Measurements from ENCODE around the gene HSD17B1. TPM values are rescaled to one million over a fixed set of nuclear protein-coding genes. Genes with fewer than 3 reads are reported as not detected.
A peak's percentile ranks its signal among the peaks of the same experiment; 100 is the strongest.

HSD17B1 gene
- total and polyA plus RNA-seq, 2 of the 13 experiments (the other 11 are each of a cell fraction or from before 2014, with no cell fraction given), result 0.54 to 0.93 TPM

GRCh38 chr17:42566883-42567573, 14.3 kb downstream of the HSD17B1 start, which contains the start of gene MLX (continued):
- TF ChIP-seq ZNF281 (CRISPR knock-in tag; IDR thresholded peaks at IDR 0.05; ENCODE audit: borderline replicate concordance) (peak; percentile 17; the same call in 1 of the 2 replicates), REPIN1 (CRISPR knock-in tag; IDR thresholded peaks at IDR 0.05; ENCODE audit: borderline replicate concordance, low read depth) (peak; percentile 93), KLF6 (CRISPR knock-in tag; IDR thresholded peaks at IDR 0.05) (peak; percentile 85; the same call in 1 of the 2 replicates), ZFAT (CRISPR knock-in tag; conservative IDR thresholded peaks at IDR 0.05) (0 out of 2 replicates have a peak, but pooled peaks have one; percentile 0), MEIS2 (CRISPR knock-in tag; IDR thresholded peaks at IDR 0.05) (peak; percentile 48; the same call in 1 of the 2 replicates), RBFOX2 (IDR thresholded peaks at IDR 0.05; ENCODE audit: low read depth, low read length) (peak; percentile 99), RNF219 (CRISPR knock-in tag; IDR thresholded peaks at IDR 0.05) (0 out of 2 replicates have a peak, but pooled peaks have one; percentile 39), THRA (CRISPR knock-in tag; IDR thresholded peaks at IDR 0.05; ENCODE audit: borderline replicate concordance) (peak; percentile 39; the same call in 1 of the 2 replicates), KMT2A (CRISPR knock-in tag; IDR thresholded peaks at IDR 0.05) (peak; percentile 77), KDM2A (CRISPR knock-in tag; IDR thresholded peaks at IDR 0.05; ENCODE audit: borderline replicate concordance, low read depth) (peak; percentile 100), ZMAT3 (CRISPR knock-in tag; conservative IDR thresholded peaks at IDR 0.05) (peak; percentile 93; the same call in 1 of the 2 replicates), SIX1 (CRISPR knock-in tag; IDR thresholded peaks at IDR 0.05; ENCODE audit: borderline replicate concordance) (no peak), MEF2D (CRISPR knock-in tag; IDR thresholded peaks at IDR 0.05) (no peak; the same call in 1 of the 2 replicates), AKNA (CRISPR knock-in tag; IDR thresholded peaks at IDR 0.05; ENCODE audit: borderline replicate concordance) (no peak), NR2F1 (CRISPR knock-in tag; IDR thresholded peaks at IDR 0.05) (peak; percentile 69 to 86; a peak in 3 of 4 replicates)
- TF ChIP-seq, protein P1, sequence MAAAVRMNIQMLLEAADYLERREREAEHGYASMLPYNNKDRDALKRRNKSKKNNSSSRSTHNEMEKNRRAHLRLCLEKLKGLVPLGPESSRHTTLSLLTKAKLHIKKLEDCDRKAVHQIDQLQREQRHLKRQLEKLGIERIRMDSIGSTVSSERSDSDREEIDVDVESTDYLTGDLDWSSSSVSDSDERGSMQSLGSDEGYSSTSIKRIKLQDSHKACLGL (CRISPR knock-in tag; IDR thresholded peaks at IDR 0.05), result peak; percentile 95
